GM23338 (cell line): ENCODE data around the gene RAB3A.

Experiments used
- CTCF ChIP-seq, 2 experiments: fragments of 200-600 bp in 1 of 2; sonication (generic) in 1 of 2; conservative IDR thresholded peaks; 2 replicates each; pipeline versions ENCODE4 v1.5.1 to v1.6.1; 2016 to 2017; ENCODE audit warnings: antibody characterized with exemption in 2 of 2, low read depth in 2 of 2, mild to moderate bottlenecking in 2 of 2, moderate library complexity in 1 of 2
- EZH2 ChIP-seq: fragments of 200-600 bp; sonication (generic); IDR thresholded peaks from one replicate; pipeline ENCODE4 v1.8.0; 2017; ENCODE audit warnings: antibody characterized with exemption, mild to moderate bottlenecking, low read depth; ENCODE audit not compliant: unreplicated experiment

- TF ChIP-seq EZH2 (no peak), CTCF (conservative IDR thresholded peaks at IDR 0.05; ENCODE audit: low read depth in 2 of 2) (no peak)
These were observed 5.5 kb downstream of the RAB3A start for GRCh38 chr19:18198374-18198773.
